Measurements from ENCODE around the gene DDX19B. TPM values are rescaled to one million over a fixed set of nuclear protein-coding genes. Genes with fewer than 3 reads are reported as not detected.
"Not testable (repeated sequence)": the region's sequence is repeated elsewhere in the genome, so short reads cannot be mapped to it uniquely, and the experiment has no call there.

DDX19B gene
- total and polyA plus RNA-seq, 2 donors = 24.3 to 24.9 TPM

- 95% methylated on average over 1 of the region's 1 CpG for WGBS
- H3K36me3 ChIP-seq (ENCODE audit: control insufficient read depth in 2 of 2, insufficient read depth in 2 of 2, low read length in 1 of 2) = peaks cover 42 to 50% of the 10 kb centered on the region in 2 donors
Observed at GRCh38 chr16:70331091-70331490, 32.1 kb downstream of the DDX19B start.

DNA sequence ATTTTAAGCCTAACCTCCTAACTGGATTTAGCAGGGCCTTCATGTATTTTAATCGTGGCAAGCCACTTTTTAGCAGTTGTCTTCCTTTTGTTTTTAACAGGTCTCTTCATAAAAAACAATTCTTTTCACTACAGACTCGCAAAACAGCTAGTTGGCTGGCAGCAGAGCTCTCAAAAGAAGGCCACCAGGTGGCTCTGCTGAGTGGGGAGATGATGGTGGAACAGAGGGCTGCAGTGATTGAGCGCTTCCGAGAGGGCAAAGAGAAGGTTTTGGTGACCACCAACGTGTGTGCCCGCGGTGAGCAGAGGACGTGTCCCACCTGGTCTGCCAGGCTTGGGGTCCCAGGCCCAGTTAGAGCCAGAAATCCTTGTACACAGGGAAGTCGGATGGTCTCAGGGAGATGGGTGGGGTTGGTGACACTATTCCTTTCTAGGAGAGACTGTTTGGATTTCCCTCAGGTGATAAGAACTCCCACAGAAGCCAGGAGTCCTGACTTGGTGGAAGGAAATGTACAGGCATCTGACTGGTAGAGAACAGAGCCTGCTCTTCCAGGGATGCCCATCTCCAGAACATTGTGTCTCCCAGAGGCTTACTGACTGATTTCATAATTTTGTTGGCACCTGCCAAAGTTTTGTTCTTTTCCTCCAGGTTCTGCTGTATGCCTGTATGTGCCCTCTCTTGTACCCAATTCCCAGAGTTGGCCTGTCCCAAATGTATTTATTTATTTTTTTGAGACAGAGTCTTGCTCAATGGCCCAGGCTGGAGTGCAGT is 32.8 kb downstream of the DDX19B start:
- peaks cover 42 to 56% of the 10 kb centered on the region in 2 donors for H3K36me3 ChIP-seq (ENCODE audit: control insufficient read depth in 2 of 2, insufficient read depth in 2 of 2, low read length in 1 of 2)
- no peaks in the 10 kb centered on the region for H3K27me3 ChIP-seq (ENCODE audit: control insufficient read depth in 2 of 2, insufficient read depth in 1 of 2, low read length in 1 of 2)
- H3K4me1 ChIP-seq (ENCODE audit: control insufficient read depth in 2 of 2, insufficient read depth in 2 of 2, low read length in 2 of 2) = no peaks in the 10 kb centered on the region
- no peak overlapping the region for H3K4me3 ChIP-seq (ENCODE audit: low read length in 2 of 2)
- no peak overlapping the region for H3K27ac ChIP-seq (ENCODE audit: low read depth in 1 of 2, low read length in 1 of 2)
- DNase-seq (ENCODE audit: low read depth in 6 of 9, low spot score in 9 of 9) = no peak
- WGBS = 93% methylated on average over 9 of the region's 9 CpGs
- no peaks in the 10 kb centered on the region for H3K9me3 ChIP-seq (ENCODE audit: control insufficient read depth in 2 of 2, insufficient read depth in 1 of 2, low read length in 1 of 2)

More at GRCh38 chr16:70331091-70331490, 32.1 kb downstream of the DDX19B start:
- Histone ChIP-seq H3K4me1 (ENCODE audit: control insufficient read depth in 2 of 2, insufficient read depth in 2 of 2, low read length in 2 of 2) (no peaks in the 10 kb centered on the region), H3K27ac (ENCODE audit: low read depth in 1 of 2, low read length in 1 of 2) (no peak overlapping the region), H3K27me3 (ENCODE audit: control insufficient read depth in 2 of 2, insufficient read depth in 1 of 2, low read length in 1 of 2) (no peaks in the 10 kb centered on the region), H3K9me3 (ENCODE audit: control insufficient read depth in 2 of 2, insufficient read depth in 1 of 2, low read length in 1 of 2) (no peaks in the 10 kb centered on the region), H3K4me3 (ENCODE audit: low read length in 2 of 2) (no peak overlapping the region)
- no peak for DNase-seq (ENCODE audit: low read depth in 6 of 9, low spot score in 9 of 9)

GRCh38 chr16:70332728-70333127 is 33.7 kb downstream of the DDX19B start:
- not testable (repeated sequence) for H3K27me3 ChIP-seq (ENCODE audit: control insufficient read depth in 2 of 2, insufficient read depth in 1 of 2, low read length in 1 of 2); H3K9me3 ChIP-seq (ENCODE audit: control insufficient read depth in 2 of 2, insufficient read depth in 1 of 2, low read length in 1 of 2); H3K27ac ChIP-seq (ENCODE audit: low read depth in 1 of 2, low read length in 1 of 2); H3K4me3 ChIP-seq (ENCODE audit: low read length in 2 of 2); H3K4me1 ChIP-seq (ENCODE audit: control insufficient read depth in 2 of 2, insufficient read depth in 2 of 2, low read length in 2 of 2); DNase-seq (ENCODE audit: low read depth in 6 of 9, low spot score in 9 of 9)
- WGBS = 95% methylated on average over 5 of the region's 12 CpGs
- peaks cover 37 to 57% of the 10 kb centered on the region in 2 donors for H3K36me3 ChIP-seq (ENCODE audit: control insufficient read depth in 2 of 2, insufficient read depth in 2 of 2, low read length in 1 of 2)

DNA sequence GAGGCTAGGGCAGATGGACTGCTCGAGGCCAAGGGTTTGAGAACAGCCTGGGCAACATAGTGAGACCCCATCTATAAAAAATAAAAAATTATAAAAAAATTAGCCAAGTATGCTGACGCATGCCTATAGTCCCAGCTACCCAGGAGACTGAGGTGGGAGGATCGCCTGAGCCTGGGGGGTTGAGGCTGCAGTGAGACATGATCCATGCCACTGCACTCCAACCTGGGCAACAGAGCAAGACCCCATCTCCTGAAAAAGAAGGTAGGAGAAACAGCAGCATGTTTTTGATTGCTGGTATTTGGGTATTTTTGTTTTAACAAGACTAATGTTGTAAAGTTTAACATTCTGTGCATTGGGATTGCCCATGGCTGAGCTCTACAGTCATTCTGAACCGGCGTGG is 38.8 kb downstream of the DDX19B start:
- over 99% methylated on average over 5 of the region's 5 CpGs for WGBS

DNA sequence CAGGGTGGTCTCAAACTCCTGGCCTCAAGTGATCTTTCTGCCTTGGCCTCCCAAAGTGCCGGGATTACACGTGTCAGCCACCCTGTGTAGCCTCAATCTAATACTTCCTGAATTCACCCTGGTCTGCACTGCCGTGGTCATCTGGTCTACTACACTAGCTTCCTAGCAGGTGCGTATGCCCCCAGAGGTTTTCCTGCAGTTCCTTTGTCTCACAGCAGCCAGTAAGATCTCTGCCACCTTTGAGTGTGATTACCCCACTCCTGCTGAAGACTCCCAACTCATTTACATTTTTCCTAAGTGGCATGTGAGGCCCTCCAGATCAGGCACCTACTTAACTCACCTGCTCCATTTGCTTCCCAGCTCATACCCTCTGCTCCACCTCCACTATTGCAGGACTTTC is 42.6 kb downstream of the DDX19B start:
- Histone ChIP-seq H3K27me3 (ENCODE audit: control insufficient read depth in 2 of 2, insufficient read depth in 1 of 2, low read length in 1 of 2) (no peaks in the 10 kb centered on the region), H3K4me1 (ENCODE audit: control insufficient read depth in 2 of 2, insufficient read depth in 2 of 2, low read length in 2 of 2) (peaks cover 0 to 7% of the 10 kb centered on the region in 2 donors), H3K4me3 (ENCODE audit: low read length in 2 of 2) (no peak overlapping the region), H3K36me3 (ENCODE audit: control insufficient read depth in 2 of 2, insufficient read depth in 2 of 2, low read length in 1 of 2) (peaks cover 3 to 4% of the 10 kb centered on the region in 2 donors), H3K9me3 (ENCODE audit: control insufficient read depth in 2 of 2, insufficient read depth in 1 of 2, low read length in 1 of 2) (no peaks in the 10 kb centered on the region), H3K27ac (ENCODE audit: low read depth in 1 of 2, low read length in 1 of 2) (no peak overlapping the region)
- DNase-seq (ENCODE audit: low read depth in 6 of 9, low spot score in 9 of 9) = no peak
- 77% methylated on average over 4 of the region's 4 CpGs for WGBS

More for the DNA sequence above, 38.8 kb downstream of the DDX19B start:
- DNase-seq (ENCODE audit: low read depth in 6 of 9, low spot score in 9 of 9) = no peak
- H3K4me1 ChIP-seq (ENCODE audit: control insufficient read depth in 2 of 2, insufficient read depth in 2 of 2, low read length in 2 of 2) = no peaks in the 10 kb centered on the region
- no peaks in the 10 kb centered on the region for H3K27me3 ChIP-seq (ENCODE audit: control insufficient read depth in 2 of 2, insufficient read depth in 1 of 2, low read length in 1 of 2)
- H3K27ac ChIP-seq (ENCODE audit: low read depth in 1 of 2, low read length in 1 of 2) = no peak overlapping the region
- H3K36me3 ChIP-seq (ENCODE audit: control insufficient read depth in 2 of 2, insufficient read depth in 2 of 2, low read length in 1 of 2) = peaks cover 21 to 29% of the 10 kb centered on the region in 2 donors
- H3K9me3 ChIP-seq (ENCODE audit: control insufficient read depth in 2 of 2, insufficient read depth in 1 of 2, low read length in 1 of 2) = no peaks in the 10 kb centered on the region
- no peak overlapping the region for H3K4me3 ChIP-seq (ENCODE audit: low read length in 2 of 2)

GRCh38 chr16:70342016-70342415 is 43.0 kb downstream of the DDX19B start:
- peaks cover 0 to 4% of the 10 kb centered on the region in 2 donors for H3K36me3 ChIP-seq (ENCODE audit: control insufficient read depth in 2 of 2, insufficient read depth in 2 of 2, low read length in 1 of 2)
- no peak for DNase-seq (ENCODE audit: low read depth in 6 of 9, low spot score in 9 of 9)
- H3K9me3 ChIP-seq (ENCODE audit: control insufficient read depth in 2 of 2, insufficient read depth in 1 of 2, low read length in 1 of 2) = no peaks in the 10 kb centered on the region
- no peak overlapping the region for H3K4me3 ChIP-seq (ENCODE audit: low read length in 2 of 2)
- H3K4me1 ChIP-seq (ENCODE audit: control insufficient read depth in 2 of 2, insufficient read depth in 2 of 2, low read length in 2 of 2) = peaks cover 0 to 7% of the 10 kb centered on the region in 2 donors
- H3K27ac ChIP-seq (ENCODE audit: low read depth in 1 of 2, low read length in 1 of 2) = no peak overlapping the region
- WGBS = 97% methylated on average over 3 of the region's 3 CpGs
- H3K27me3 ChIP-seq (ENCODE audit: control insufficient read depth in 2 of 2, insufficient read depth in 1 of 2, low read length in 1 of 2) = no peaks in the 10 kb centered on the region

DNA sequence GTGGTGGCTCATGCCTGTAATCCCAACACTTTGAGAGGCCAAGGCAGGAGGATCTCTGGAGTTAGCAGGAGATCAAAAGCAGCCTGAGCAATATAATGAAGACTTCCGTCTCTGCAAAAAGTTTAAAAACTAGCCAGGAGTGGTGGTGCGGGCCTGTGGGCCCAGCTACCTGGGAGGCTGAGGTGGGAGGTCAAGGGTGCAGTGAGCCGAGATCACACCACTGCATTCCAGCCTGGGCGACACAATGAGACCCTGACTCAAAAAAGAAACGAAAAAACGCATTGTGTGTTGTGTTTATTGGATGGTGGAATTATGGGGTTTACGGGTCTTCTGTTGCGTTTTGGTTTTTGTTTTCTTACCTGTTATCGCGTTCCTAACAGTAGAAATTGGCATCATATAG is 46.9 kb downstream of the DDX19B start:
- Histone ChIP-seq H3K36me3 (ENCODE audit: control insufficient read depth in 2 of 2, insufficient read depth in 2 of 2, low read length in 1 of 2) (peaks cover 4 to 10% of the 10 kb centered on the region in 2 donors), H3K4me1 (ENCODE audit: control insufficient read depth in 2 of 2, insufficient read depth in 2 of 2, low read length in 2 of 2) (peaks cover 0 to 7% of the 10 kb centered on the region in 2 donors), H3K27me3 (ENCODE audit: control insufficient read depth in 2 of 2, insufficient read depth in 1 of 2, low read length in 1 of 2) (no peaks in the 10 kb centered on the region), H3K27ac (ENCODE audit: low read depth in 1 of 2, low read length in 1 of 2) (no peak overlapping the region), H3K4me3 (ENCODE audit: low read length in 2 of 2) (peak overlapping the region; percentile 83 to 98), H3K9me3 (ENCODE audit: control insufficient read depth in 2 of 2, insufficient read depth in 1 of 2, low read length in 1 of 2) (no peaks in the 10 kb centered on the region)
- 94% methylated on average over 10 of the region's 10 CpGs for WGBS
- peak in 1 of 9 donors; percentile 13 for DNase-seq (ENCODE audit: low read depth in 6 of 9, low spot score in 9 of 9)

DNA sequence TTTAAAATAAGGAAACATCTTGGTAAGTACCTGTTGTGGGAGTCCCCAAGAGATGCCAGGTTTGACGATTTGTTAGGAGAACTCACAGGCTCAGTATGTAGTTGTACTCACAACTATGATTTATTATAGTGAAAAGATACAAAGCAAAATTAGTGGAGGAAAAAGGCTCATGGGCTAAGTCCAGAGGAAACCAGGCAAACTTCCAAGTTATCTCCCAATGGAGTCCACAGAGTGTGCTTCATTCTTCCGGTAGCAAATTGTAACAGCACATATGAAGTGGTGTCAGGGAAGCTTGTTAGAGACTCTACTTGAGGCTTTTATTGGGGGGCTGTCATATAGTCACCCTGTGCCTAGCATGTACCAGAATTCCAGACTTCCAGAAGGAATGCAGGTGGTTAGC is 50.0 kb downstream of the DDX19B start:
- Histone ChIP-seq H3K36me3 (ENCODE audit: control insufficient read depth in 2 of 2, insufficient read depth in 2 of 2, low read length in 1 of 2) (peaks cover 10 to 27% of the 10 kb centered on the region in 2 donors), H3K27me3 (ENCODE audit: control insufficient read depth in 2 of 2, insufficient read depth in 1 of 2, low read length in 1 of 2) (no peaks in the 10 kb centered on the region), H3K9me3 (ENCODE audit: control insufficient read depth in 2 of 2, insufficient read depth in 1 of 2, low read length in 1 of 2) (no peaks in the 10 kb centered on the region), H3K27ac (ENCODE audit: low read depth in 1 of 2, low read length in 1 of 2) (no peak overlapping the region), H3K4me1 (ENCODE audit: control insufficient read depth in 2 of 2, insufficient read depth in 2 of 2, low read length in 2 of 2) (peaks cover 0 to 7% of the 10 kb centered on the region in 2 donors), H3K4me3 (ENCODE audit: low read length in 2 of 2) (no peak overlapping the region)
- no peak for DNase-seq (ENCODE audit: low read depth in 6 of 9, low spot score in 9 of 9)
- 98% methylated on average over 2 of the region's 2 CpGs for WGBS

- DNase-seq (ENCODE audit: low read depth in 6 of 9, low spot score in 9 of 9) = no peak
- no peak overlapping the region for H3K4me3 ChIP-seq (ENCODE audit: low read length in 2 of 2)
- no peak overlapping the region for H3K27ac ChIP-seq (ENCODE audit: low read depth in 1 of 2, low read length in 1 of 2)
- peaks cover 0 to 7% of the 10 kb centered on the region in 2 donors for H3K4me1 ChIP-seq (ENCODE audit: control insufficient read depth in 2 of 2, insufficient read depth in 2 of 2, low read length in 2 of 2)
- peaks cover 13 to 30% of the 10 kb centered on the region in 2 donors for H3K36me3 ChIP-seq (ENCODE audit: control insufficient read depth in 2 of 2, insufficient read depth in 2 of 2, low read length in 1 of 2)
- H3K27me3 ChIP-seq (ENCODE audit: control insufficient read depth in 2 of 2, insufficient read depth in 1 of 2, low read length in 1 of 2) = no peaks in the 10 kb centered on the region
- H3K9me3 ChIP-seq (ENCODE audit: control insufficient read depth in 2 of 2, insufficient read depth in 1 of 2, low read length in 1 of 2) = no peaks in the 10 kb centered on the region
- 99% methylated on average over 2 of the region's 2 CpGs for WGBS
Observed at GRCh38 chr16:70349783-70350182, 50.8 kb downstream of the DDX19B start.
